Esophagus muscularis mucosa (tissue), 4 donors: ENCODE data around the gene ZFP36. TPM values are rescaled to one million over a fixed set of nuclear protein-coding genes. Genes with fewer than 3 reads are reported as not detected.

Experiments
- DNase-seq: peaks from one replicate; pipeline ENCODE4 v3.0.0-alpha.2; 2017; ENCODE audit errors: extremely low spot score
- H3K27ac ChIP-seq, 4 donors: fragments of 200-600 bp; sonication (generic); replicated peaks in 1 of 4; 1 replicate in 3 of 4; 2 replicates in 1 of 4; pipeline ENCODE4 v1.5.1; 2016 to 2019; ENCODE audit warnings: mild to moderate bottlenecking in 1 of 4
- H3K27me3 ChIP-seq, 4 donors: fragments of 200-600 bp; sonication (generic); one replicate each; pipeline versions ENCODE4 v1.5.1 to v1.6.0; 2016 to 2019
- H3K36me3 ChIP-seq, 4 donors: fragments of 200-600 bp; sonication (generic); one replicate each; pipeline ENCODE4 v1.5.1; 2016 to 2019
- H3K4me1 ChIP-seq, 4 donors: fragments of 200-600 bp; sonication (generic); one replicate each; pipeline ENCODE4 v1.5.1; 2016 to 2019
- H3K4me3 ChIP-seq, 4 donors: fragments of 200-600 bp; sonication (generic); 1 replicate in 2 of 4; 2 replicates in 2 of 4; pipeline ENCODE4 v1.5.1; 2016 to 2019; ENCODE audit warnings: mild to moderate bottlenecking in 4 of 4, moderate library complexity in 1 of 4
- H3K9me3 ChIP-seq, 4 donors: fragments of 200-600 bp; sonication (generic); 1 replicate in 3 of 4; 2 replicates in 1 of 4; pipeline ENCODE4 v1.5.1; 2016 to 2019
- CTCF ChIP-seq, 3 experiments: fragments of 200-600 bp in 2 of 3; fragments of 450-650 bp in 1 of 3; sonication (generic) in 2 of 3; IDR thresholded peaks; one replicate each; pipeline ENCODE4 v1.5.1; 2017 to 2019; ENCODE audit warnings: antibody characterized with exemption in 3 of 3, mild to moderate bottlenecking in 2 of 3, moderate library complexity in 1 of 3
- EP300 ChIP-seq: sonication (generic); formaldehyde crosslinking; IDR thresholded peaks from one replicate; pipeline ENCODE4 v1.6.1; 2017; ENCODE audit warnings: antibody characterized with exemption
- POLR2A ChIP-seq: fragments of 450-650 bp; IDR thresholded peaks from one replicate; pipeline ENCODE4 v1.6.1; 2017; ENCODE audit warnings: antibody characterized with exemption, moderate library complexity, mild to moderate bottlenecking, low read depth
- POLR2AphosphoS5 ChIP-seq, 2 donors: sonication (generic); formaldehyde crosslinking; IDR thresholded peaks; one replicate each; pipeline ENCODE4 v1.6.1; 2017; ENCODE audit warnings: antibody characterized with exemption in 2 of 2
- WGBS: methylation state at CpG from one replicate; pipeline ENCODE4 v1.1.5; 2018; 5-methylcytosine and 5-hydroxymethylcytosine counted together
- intact Hi-C: fragments of 100-400 bp; cut with DNase I; formaldehyde crosslinking; loops from one replicate; pipeline ENCODE4 v1.15.1; 2023
- total RNA-seq, 4 donors: library from RNA; depleted of rRNA; stranded (reverse); fragments of >200 nt; gene quantifications; one replicate each; pipeline versions ENCODE4 v1.1.0 to v1.2.1, GENCODE V29; 2016

Gene ZFP36
- total RNA-seq, 4 donors from 2014 or later, result 135 to 577 (median 196) TPM

GRCh38 chr19:39402346-39403300, 4.0 kb upstream of the ZFP36 start:
- 2% methylated on average over 51 of the region's 59 CpGs for WGBS
- H3K27ac ChIP-seq, result peak overlapping the region; percentile 99 to 100 (median 100)
- intact Hi-C loops, result no loop called here
- peak; percentile 98 for DNase-seq
- peak overlapping the region; percentile 61 to 71 (median 64) for H3K4me3 ChIP-seq
- H3K27me3 ChIP-seq, result no peaks in the 10 kb centered on the region
- H3K9me3 ChIP-seq, result no peaks in the 10 kb centered on the region
- H3K4me1 ChIP-seq, result peaks cover 45 to 76% (median 63%) of the 10 kb centered on the region in 4 donors
- peak in 1 of 2 donors; percentile 97 for TF ChIP-seq POLR2AphosphoS5 (IDR thresholded peaks at IDR 0.05)
- TF ChIP-seq CTCF (IDR thresholded peaks at IDR 0.05), result no peak
- TF ChIP-seq POLR2A, result no peak
- TF ChIP-seq EP300, result peak; percentile 77
- H3K36me3 ChIP-seq, result peaks cover 2 to 9% (median 5%) of the 10 kb centered on the region in 4 donors

DNA sequence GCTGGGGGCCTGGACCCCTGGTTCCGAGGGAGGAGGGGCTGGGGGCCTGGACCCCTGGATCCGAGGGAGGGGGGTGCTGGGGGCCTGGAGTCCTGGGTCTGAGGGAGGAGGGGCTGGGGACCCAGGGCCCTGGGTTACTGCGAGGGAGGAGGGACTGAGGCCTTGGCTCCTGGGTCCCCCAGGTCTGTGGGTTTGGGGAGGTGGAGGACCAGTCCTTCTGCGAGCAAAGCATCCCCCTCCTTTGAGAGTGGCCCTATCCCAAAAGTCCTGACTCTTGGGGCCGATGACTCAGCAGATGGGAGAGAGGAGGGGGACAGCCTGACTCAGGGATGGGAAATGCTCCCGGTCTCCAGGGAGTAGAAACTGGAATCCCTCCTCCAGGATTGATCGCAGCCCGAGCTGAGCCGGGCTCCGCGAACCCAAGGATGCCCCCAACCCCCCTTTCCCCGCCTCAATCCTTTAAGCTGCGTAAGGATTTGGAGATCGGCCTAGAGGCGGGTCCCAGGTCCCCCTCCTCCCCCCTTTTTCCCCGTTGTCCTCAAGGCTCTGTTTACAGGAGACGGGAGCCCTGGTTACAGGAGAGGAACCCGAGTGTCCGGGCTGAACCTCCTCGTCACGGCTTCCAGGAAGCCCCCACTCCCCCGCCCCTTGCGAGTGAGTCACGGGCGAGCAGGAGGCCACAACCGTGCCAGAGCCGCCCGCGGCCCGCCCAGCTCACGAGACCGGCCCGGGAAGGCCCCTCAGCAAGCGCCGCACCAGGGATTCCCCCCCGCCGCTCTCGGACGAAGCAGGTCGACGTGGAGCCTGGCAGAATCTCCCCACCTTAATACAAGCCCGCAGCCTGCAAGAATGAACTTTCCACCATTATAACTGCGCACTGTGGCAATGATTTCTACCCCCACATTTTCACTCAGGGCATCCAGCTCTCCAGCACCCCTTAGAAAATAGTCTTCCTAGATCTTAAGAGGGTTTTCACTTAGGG, 3.0 kb upstream of the ZFP36 start:
- H3K9me3 ChIP-seq, result no peaks in the 10 kb centered on the region
- peaks cover 12 to 19% (median 15%) of the 10 kb centered on the region in 4 donors for H3K36me3 ChIP-seq
- DNase-seq, result peak; percentile 100
- H3K27me3 ChIP-seq, result no peaks in the 10 kb centered on the region
- 0% methylated on average over 19 of the region's 43 CpGs for WGBS
- H3K27ac ChIP-seq, result peak overlapping the region; percentile 99 to 100 (median 100)
- peaks cover 36 to 66% (median 53%) of the 10 kb centered on the region in 4 donors for H3K4me1 ChIP-seq
- H3K4me3 ChIP-seq, result peak overlapping the region; percentile 61 to 71 (median 64)
- intact Hi-C loops, result no loop called here
- TF ChIP-seq EP300 (peak; percentile 98), POLR2AphosphoS5 (IDR thresholded peaks at IDR 0.05) (peak in 1 of 2 donors; percentile 99), POLR2A (peak; percentile 74), CTCF (IDR thresholded peaks at IDR 0.05) (peak in 1 of 3 experiments; percentile 21)

GRCh38 chr19:39405261-39405957, 1.2 kb upstream of the ZFP36 start:
- intact Hi-C loops, result no loop called here
- WGBS, result 85% methylated on average over 17 of the region's 17 CpGs
- TF ChIP-seq CTCF (IDR thresholded peaks at IDR 0.05) (no peak), POLR2AphosphoS5 (IDR thresholded peaks at IDR 0.05) (no peak), EP300 (no peak), POLR2A (no peak)
- H3K27me3 ChIP-seq, result no peaks in the 10 kb centered on the region
- peaks cover 13 to 22% (median 21%) of the 10 kb centered on the region in 4 donors for H3K36me3 ChIP-seq
- no peaks in the 10 kb centered on the region for H3K9me3 ChIP-seq
- H3K4me3 ChIP-seq, result peak overlapping the region; percentile 63 to 93 (median 80)
- H3K27ac ChIP-seq, result peak overlapping the region; percentile 99 to 100 (median 100)
- H3K4me1 ChIP-seq, result peaks cover 36 to 58% (median 52%) of the 10 kb centered on the region in 4 donors
- DNase-seq, result no peak
